ENCODE data around the gene NMUR2.

Gene NMUR2

DNA sequence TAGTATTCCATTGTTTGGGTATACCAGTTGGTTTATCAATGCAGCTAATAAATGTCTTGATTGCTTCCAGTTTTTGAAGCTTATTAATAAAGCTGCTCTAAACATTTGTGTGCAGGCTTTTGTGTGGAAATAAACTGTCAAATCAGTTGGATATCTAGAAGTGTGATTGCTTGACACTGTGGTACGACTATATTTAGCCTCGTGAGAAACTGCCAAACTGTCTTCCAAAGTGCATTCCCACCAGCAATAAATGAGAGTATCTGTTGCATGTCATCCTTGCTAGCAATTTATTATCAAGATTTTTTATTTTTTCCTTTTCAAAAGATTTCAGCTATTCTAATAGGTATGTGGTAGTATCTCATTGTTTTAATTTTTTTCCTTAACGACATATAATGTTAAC, 37.5 kb downstream of the NMUR2 start:
- no peak for DNase-seq

DNA sequence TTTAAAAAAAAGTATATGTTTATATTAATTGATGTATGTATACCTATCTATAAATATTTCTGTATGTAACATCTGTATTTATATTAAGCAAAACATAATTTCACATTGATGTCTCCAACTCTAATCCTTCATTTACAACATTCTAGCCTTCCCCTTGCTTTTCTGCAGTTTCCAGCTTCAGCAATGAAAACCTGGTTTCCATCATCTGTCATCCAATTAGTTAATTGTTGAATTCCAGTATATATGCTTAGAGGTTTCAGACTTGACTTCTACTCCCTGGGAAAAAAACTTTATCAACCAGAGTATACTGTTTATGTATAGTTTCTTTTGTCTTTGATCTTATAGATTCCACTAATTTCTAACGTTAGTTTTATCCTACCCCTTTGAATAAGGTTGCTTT, 38.4 kb downstream of the NMUR2 start:
- DNase-seq = no peak

DNA sequence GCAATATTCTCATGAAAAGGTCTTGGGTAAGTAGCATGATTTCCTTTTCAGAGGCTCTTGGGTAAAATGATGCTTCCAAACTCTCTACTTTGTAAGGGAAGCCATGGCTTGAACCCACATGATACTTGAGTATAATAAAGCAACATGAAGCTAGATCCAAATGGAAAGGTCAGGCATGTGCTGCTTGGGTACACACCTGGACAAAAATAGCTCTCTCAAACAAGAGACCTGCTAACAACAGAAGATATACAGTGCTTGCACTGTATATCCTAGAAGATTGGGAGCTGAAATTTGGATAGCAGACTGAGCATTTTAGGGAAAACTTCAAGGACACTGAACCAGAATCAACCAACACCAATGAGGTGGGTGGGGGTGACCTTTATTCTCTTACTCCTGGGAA, 40.2 kb downstream of the NMUR2 start:
- no peak for DNase-seq

DNA sequence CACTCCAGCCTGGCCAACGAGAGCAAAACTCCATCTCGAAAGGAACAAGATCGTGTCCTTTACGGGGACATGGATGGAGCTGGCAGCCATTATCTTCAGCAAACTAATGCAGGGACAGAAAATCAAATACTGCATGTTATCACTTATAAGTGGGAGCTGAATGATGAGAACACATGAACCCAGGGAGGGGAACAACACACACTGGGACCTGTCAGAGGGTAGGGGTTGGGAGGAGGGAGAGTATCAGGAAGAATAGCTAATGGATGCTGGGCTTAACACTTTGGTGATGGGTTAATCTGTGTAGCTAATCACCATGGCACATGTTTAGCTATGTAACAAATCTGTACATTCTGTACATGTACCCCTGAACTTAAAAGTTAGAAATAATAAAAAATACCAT, 40.9 kb downstream of the NMUR2 start:
- no peak for DNase-seq

DNA sequence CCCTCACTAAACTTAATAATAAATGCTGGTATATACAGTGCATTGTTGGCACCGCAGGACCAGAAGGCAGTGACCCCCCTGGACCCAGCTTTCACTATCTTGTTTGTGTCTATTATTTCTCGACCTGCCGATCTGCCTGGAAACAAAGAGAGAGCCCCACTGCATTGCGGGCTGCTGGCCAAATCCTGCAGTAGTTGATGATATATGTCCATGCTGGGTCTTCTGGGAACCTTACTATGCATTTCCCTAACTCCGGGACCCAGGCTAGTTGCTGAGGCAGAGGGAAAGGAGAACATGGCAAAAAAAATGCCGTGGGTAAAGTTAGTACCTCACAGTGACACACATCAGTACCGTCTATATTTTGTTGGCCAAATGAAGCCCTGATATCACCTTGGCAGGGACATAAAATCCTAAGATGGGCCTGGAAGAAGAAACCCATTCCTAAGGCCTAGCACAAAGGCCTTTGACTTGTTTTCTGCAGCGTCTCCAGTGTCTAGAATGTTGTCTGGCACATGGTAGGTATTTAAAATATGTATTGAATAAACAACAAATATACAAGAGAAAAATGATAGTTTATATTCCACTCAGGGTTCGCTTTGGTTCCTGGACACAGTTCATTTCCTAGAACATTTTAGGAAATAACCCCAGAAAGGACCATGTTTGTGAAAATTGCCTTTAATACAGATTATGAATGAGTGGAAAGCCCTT, 46.1 kb downstream of the NMUR2 start:
- no peak for DNase-seq

DNA sequence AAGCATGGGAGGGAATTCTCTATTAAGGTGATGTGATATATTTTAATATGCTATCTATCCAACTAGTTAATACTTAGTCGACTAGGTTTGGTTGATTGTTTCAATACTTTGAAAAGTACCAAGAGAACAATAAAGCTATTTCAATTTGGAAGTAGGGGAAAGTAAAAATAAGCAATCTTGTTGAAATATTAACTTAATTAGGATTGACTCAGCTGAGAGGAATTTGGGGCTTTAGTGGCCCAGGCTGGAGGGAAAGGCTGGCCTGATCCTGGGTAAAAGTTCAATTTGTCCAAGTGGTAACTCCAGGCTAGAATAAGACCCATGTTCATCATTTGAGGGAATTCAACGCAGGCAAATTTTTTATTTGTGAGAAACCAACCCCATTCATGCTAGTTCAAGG, 48.6 kb downstream of the NMUR2 start:
- DNase-seq = no peak

DNA sequence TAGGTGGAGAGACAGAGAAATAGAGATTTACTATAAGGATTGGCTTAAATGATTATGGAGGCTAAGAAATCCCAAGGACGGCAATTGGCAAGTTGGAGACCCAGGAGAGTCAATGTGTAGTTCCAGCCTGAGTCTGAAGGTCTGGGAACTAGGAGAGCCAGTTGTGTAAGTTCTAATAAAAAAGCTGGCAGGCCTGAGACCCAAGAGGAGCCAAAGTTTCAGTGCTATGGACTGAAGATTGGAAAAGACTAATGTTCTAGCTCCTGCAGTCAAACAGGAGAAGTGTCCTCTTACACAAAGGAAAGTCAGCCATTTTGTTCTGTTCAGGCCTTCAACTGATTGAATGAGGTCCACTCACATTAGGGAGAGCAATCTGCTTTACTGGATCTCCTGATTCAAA, 50.0 kb downstream of the NMUR2 start:
- no peak for DNase-seq

DNA sequence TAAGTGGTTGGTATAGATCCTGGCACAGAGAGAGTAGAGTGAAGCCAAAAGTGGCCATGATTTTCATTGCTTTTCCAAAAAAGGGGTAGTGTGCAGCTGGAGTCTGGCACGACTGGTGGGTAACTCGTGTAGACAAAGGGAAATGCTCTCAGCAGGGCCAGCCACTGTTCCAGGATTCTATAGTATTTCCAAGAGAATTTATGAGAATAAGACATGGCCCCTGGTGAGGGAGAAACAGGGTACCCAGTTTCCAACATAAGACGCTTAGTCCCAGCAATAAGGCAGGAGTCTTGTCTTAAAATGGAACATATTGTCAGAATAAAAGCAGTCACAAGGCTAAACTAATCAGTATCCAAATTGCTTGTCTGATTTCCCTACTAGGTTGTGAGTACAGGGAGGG, 52.1 kb downstream of the NMUR2 start:
- DNase-seq = no peak

DNA sequence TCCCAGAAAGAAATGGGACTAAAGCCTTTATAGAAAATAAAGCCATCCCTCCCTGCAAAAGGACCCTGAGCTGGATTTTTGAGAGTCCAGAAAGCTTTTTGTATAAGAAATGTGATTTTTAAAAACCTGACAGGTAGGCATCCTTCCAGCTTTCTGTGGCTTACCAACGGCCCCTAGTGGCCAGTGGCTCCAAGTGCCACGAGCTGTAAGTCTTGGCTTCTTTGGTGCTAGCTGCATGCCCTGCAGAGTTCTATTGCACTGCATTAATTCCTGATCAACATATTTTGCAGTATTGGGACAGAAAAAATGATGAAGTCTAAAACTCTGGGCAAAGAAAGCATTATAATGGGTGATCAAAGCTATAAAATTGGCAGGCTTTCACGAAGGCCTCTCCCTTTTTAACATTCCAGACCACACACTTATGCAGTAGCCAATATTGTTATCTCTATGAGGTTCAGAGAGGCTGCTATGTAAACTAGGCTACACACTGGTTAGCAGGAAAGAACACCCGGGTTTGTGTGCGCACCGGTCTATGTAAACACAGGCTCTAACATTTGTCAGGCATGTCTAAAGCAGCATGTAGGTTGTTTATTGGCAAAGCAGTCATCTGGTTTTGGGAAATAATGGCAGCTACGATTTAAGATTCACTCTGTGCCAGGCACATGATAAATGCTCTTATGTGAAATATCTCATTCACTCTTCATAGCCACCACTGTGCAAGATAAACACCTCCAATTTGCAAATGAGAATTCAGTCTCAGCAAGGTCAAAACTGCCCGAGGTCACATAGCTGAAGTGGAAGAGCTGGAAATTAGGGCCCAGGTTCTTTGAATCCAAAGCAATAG, 55.2 kb downstream of the NMUR2 start:
- DNase-seq = peak; percentile 47

All from activated CD4-positive, alpha-beta T cell treated with anti-CD3 and anti-CD28 coated beads, Interleukin-10, Interleukin-2, amounts not matched to agents 100 ng/mL and 50 ng/mL, durations not matched to agents 16 hours and 8 hours (primary cell).